ENCODE measurements around the gene MICOS13. TPM values are rescaled to one million over a fixed set of nuclear protein-coding genes. Genes with fewer than 3 reads are reported as not detected.

Gene MICOS13
- total RNA-seq, 2 experiments from 2014 or later = 38.7 to 39.5 TPM

DNA sequence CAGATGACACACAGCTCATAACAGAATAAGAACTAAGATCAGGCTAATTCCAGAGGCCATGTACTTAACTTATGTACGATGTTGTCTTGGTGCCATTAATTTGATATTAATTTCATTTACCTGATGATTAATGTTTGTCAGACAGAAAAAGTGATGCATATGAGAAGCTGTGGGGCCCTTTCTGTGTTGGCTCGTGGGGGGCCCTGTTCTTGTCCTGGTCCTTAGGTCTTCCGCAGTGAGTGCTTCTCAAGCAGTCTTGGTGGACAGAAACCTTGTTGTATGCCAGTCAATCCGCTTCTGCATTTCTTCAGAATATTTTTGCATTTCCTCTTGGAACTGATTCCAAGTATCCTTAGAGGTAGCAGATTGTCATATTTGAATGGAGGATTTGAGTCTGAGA, 37.3 kb downstream of the MICOS13 start:
- POLR2A ChIA-PET = interaction anchor here (1.9 kb wide), 1 partner anchor 20 kb away, joined by 4 read pairs; the partner anchor contains the start of genes SAFB and SAFB2
- Mint-ChIP-seq H3K4me1 (peaks cover 13% of the 10 kb centered on the region), H3K36me3 (ENCODE audit: low read depth) (peaks cover 69% of the 10 kb centered on the region), H3K9me3 (no peaks in the 10 kb centered on the region), H3K27me3 (no peaks in the 10 kb centered on the region), H3K4me3 (no peak overlapping the region), H3K27ac (no peak overlapping the region)
- CTCF ChIA-PET = no interaction called here
- no peak for DNase-seq

DNA sequence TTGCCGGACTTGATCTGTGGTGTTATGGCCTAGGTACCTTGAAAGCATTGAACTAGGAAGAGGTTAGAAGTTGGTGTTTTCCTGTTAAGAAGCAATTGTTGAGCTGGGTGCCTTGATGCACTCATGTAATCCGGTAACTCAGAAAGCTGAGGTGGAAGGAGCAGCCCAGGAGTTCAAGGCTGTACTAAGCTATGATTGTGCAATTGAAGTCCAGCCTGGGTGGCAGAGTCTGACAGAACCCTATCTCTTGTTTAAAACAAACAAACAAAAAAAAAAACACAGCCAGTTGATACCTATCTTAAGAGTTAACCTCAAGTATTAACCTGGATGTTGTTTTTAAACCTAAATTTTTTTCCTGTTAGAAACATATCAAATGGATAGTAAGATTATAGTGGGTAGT, 38.1 kb downstream of the MICOS13 start:
- no peak overlapping the region for H3K27ac Mint-ChIP-seq
- ChIA-PET CTCF (no interaction called here), POLR2A (interaction anchor here (0.9 to 1.9 kb wide), 2 partner anchors 9 to 20 kb away, joined by 3 to 4 read pairs; partner anchors contain the start of genes SAFB and SAFB2)
- no peak for DNase-seq
- no peaks in the 10 kb centered on the region for H3K27me3 Mint-ChIP-seq
- no peak overlapping the region for H3K4me3 Mint-ChIP-seq
- peaks cover 19% of the 10 kb centered on the region for H3K4me1 Mint-ChIP-seq
- peaks cover 60% of the 10 kb centered on the region for H3K36me3 Mint-ChIP-seq (ENCODE audit: low read depth)
- H3K9me3 Mint-ChIP-seq = no peaks in the 10 kb centered on the region

DNA sequence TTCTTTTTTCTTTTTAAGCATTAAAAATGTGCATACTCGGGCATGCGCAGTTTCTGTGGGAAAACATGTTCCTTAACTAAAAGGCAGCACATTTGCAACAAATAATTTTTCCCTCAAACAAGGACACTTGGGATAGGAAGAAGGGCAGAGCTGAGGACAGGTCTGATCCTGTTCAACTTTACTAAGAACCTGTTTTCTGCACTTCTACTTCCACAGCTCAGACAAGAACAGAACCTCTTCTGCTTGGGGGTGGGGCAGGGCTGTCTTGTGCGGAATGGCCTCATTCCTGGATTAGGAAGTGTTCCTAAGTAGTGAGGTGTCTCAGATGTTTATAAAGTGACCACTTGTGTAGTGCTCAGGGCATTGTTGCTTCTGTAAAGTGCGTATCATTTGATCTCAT, 39.1 kb downstream of the MICOS13 start:
- H3K36me3 Mint-ChIP-seq (ENCODE audit: low read depth) = peaks cover 50% of the 10 kb centered on the region
- CTCF ChIA-PET = no interaction called here
- peak overlapping the region; percentile 8 for H3K27ac Mint-ChIP-seq

DNA sequence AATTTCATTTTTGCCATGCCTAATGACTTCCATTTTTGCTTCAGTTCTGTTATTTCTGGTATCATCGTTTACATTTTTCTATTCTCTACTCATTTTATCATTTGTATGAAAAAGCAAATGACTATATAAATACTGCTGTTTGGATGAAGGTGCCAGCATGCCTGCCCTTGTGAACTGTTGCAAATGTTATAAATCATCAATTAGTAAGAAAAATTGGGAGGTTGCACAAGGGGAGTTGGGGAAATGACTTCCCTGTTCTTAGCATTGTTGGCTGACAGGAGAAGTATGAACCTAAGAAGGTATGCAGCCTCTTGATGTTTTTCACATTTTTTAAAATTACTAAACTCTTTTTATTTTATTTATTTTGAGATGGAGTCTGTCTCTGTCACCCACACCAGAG, 42.3 kb downstream of the MICOS13 start:
- H3K4me1 Mint-ChIP-seq = peaks cover 23% of the 10 kb centered on the region
- no peak overlapping the region for H3K27ac Mint-ChIP-seq
- ChIA-PET CTCF (interaction anchor here (1.3 kb wide), 1 partner anchor 52 kb away, joined by 3 read pairs; no protein-coding TSS in a partner anchor), POLR2A (no interaction called here)
- H3K27me3 Mint-ChIP-seq = no peaks in the 10 kb centered on the region
- DNase-seq = no peak
- no peak overlapping the region for H3K4me3 Mint-ChIP-seq
- H3K9me3 Mint-ChIP-seq = no peaks in the 10 kb centered on the region
- peaks cover 34% of the 10 kb centered on the region for H3K36me3 Mint-ChIP-seq (ENCODE audit: low read depth)

More for the DNA sequence above, 39.1 kb downstream of the MICOS13 start:
- no peaks in the 10 kb centered on the region for H3K27me3 Mint-ChIP-seq
- no peak overlapping the region for H3K4me3 Mint-ChIP-seq
- DNase-seq = no peak
- H3K9me3 Mint-ChIP-seq = no peaks in the 10 kb centered on the region
- peaks cover 19% of the 10 kb centered on the region for H3K4me1 Mint-ChIP-seq
- POLR2A ChIA-PET = no interaction called here

DNA sequence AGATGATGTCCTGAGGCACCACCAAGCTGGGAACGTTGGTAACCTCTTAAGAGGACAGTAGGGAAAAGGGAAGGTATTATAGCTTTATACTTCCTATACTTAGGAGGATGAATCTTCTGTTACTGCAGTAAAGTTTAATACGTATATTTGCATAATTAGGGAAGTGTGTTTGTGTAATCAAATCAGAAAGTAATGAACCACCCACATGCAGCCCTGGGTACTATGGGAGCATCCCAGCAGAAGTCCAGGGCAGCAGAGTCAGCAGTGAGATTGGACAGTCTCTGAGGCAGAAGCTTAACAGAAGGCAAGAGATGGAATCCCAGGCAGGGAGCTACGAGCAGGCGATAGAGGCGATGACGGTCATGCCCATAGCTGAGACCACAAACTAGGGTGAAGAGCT, 44.9 kb downstream of the MICOS13 start:
- no peak for DNase-seq
- Mint-ChIP-seq H3K4me3 (no peak overlapping the region), H3K27me3 (no peaks in the 10 kb centered on the region), H3K4me1 (peaks cover 35% of the 10 kb centered on the region), H3K27ac (no peak overlapping the region), H3K9me3 (no peaks in the 10 kb centered on the region), H3K36me3 (ENCODE audit: low read depth) (peaks cover 33% of the 10 kb centered on the region)
- ChIA-PET POLR2A (interaction anchor here (1.6 kb wide), 1 partner anchor 13 kb away, joined by 7 read pairs; the partner anchor contains the start of genes SAFB and SAFB2), CTCF (interaction anchor here (1.9 kb wide), 1 partner anchor 55 kb away, joined by 4 read pairs; the partner anchor contains the start of gene RPL36)

DNA sequence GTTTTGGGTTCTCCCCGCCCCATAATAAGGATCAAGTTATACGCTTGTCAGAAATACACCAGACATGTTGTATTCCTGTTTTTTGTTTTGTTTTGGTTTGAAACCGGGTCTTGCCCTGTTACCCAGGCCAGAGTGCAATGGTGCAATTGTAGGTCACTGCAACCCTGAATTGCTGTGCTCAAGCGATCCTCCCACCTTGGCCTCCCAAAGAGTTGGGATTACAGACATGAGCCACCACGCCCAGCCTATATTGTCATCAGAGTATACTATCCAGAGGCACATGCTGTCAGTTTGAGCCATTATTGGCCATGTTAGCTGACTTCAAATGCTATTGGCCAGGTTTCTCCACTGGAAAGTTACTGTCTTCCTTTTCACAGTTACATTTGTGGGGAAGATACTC, 47.7 kb downstream of the MICOS13 start:
- DNase-seq = no peak
- Mint-ChIP-seq H3K9me3 (no peaks in the 10 kb centered on the region), H3K27me3 (no peaks in the 10 kb centered on the region), H3K4me1 (peaks cover 54% of the 10 kb centered on the region), H3K27ac (no peak overlapping the region), H3K4me3 (no peak overlapping the region), H3K36me3 (ENCODE audit: low read depth) (peaks cover 52% of the 10 kb centered on the region)
- CTCF ChIA-PET = interaction anchor here (1.4 kb wide), 1 partner anchor 10 kb away, joined by 4 read pairs; the partner anchor contains the start of genes SAFB and SAFB2
- POLR2A ChIA-PET = interaction anchor here (0.8 to 1.0 kb wide), 2 partner anchors 10 kb away, joined by 3 read pairs; partner anchors contain the start of genes SAFB and SAFB2

DNA sequence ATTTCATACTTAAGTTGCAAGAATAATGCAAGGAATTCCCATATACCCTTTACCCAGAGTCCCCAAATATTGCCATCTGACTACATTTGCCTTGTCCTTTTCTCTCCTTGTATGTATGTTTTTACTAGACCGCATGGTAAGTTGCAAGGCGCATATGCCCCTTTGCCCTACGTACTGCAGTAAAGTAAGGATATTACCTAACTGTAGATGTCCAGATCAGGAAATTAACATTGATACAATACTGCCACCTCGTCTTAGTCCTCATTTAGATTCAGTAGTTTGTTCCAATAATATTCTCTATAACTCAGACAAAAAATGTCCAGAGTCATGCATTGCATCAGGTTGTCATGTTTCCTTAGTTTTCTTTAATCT, 48.1 kb downstream of the MICOS13 start:
- H3K4me3 Mint-ChIP-seq = no peak overlapping the region
- no peaks in the 10 kb centered on the region for H3K27me3 Mint-ChIP-seq
- peaks cover 56% of the 10 kb centered on the region for H3K36me3 Mint-ChIP-seq (ENCODE audit: low read depth)
- ChIA-PET POLR2A (no interaction called here), CTCF (no interaction called here)
- no peaks in the 10 kb centered on the region for H3K9me3 Mint-ChIP-seq
- H3K4me1 Mint-ChIP-seq = peaks cover 55% of the 10 kb centered on the region
- DNase-seq = no peak
- no peak overlapping the region for H3K27ac Mint-ChIP-seq

DNA sequence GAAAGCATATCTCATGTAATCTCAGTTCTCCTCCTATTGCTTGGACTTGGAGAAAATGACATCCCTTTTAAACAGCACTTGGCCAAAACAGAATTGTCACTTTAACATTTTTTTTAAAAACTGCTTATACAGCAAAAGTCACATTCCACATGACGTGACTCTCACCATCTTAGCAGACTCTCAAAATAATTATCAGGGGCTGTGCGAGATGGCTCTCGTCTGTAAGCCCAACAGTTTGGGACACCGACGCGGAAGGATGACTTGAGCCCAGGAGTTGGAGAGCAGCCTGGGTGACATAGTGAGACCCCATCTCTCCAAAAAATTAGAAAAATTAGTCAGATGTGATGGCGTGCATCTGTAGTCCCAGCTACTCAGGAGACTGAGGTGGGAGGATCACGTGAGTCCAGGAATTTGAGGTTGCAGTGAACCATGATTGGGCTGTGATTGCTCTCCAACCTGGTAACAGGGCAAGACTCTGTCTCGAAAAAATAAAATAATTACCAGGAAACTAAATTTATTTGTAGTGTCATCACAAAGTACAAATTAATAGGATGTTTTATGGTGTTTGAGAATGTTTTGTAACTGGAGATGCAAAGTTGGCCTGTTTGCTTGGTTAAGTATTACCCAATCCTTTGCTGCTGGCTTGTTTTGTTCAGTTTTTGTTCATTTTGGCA, 48.6 kb downstream of the MICOS13 start:
- no peaks in the 10 kb centered on the region for H3K27me3 Mint-ChIP-seq
- H3K4me3 Mint-ChIP-seq = no peak overlapping the region
- H3K36me3 Mint-ChIP-seq (ENCODE audit: low read depth) = peaks cover 61% of the 10 kb centered on the region
- POLR2A ChIA-PET = interaction anchor here (0.9 kb wide), 1 partner anchor 16 kb away, joined by 3 read pairs; no protein-coding TSS in a partner anchor
- no peaks in the 10 kb centered on the region for H3K9me3 Mint-ChIP-seq
- peaks cover 59% of the 10 kb centered on the region for H3K4me1 Mint-ChIP-seq
- no peak overlapping the region for H3K27ac Mint-ChIP-seq
- DNase-seq = no peak
- CTCF ChIA-PET = no interaction called here

DNA sequence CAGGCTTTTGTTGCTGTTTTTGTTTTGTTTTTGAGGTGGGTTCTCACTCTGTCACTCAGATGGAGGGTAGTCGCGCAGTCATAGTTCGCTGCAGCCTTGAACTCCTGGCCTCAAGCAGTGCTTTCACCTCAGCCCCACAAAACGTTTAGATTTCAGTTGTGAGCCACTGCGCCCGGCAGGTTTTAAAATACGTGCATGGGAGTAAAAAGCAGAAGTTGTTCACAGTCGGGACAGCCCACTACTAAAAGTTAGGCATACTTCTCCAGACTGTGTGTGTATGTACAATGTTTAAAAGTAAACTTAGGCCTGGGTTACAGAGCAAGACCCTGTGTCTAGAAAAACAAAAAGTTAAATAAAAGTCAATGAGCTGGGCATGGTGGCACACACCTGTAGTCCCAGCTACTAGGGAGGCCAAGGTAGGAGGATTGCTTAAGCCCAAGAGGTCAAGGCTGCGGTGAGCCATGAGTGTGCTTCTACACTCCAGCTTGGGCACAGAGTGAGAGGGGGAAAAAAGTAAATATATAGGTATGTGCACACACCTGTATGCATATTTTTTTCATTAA, 51.3 kb downstream of the MICOS13 start:
- CTCF ChIA-PET = no interaction called here
- Mint-ChIP-seq H3K36me3 (ENCODE audit: low read depth) (peaks cover 80% of the 10 kb centered on the region), H3K27me3 (no peaks in the 10 kb centered on the region), H3K4me3 (no peak overlapping the region), H3K4me1 (peaks cover 79% of the 10 kb centered on the region), H3K27ac (peak overlapping the region; percentile 9), H3K9me3 (no peaks in the 10 kb centered on the region)
- POLR2A ChIA-PET = interaction anchor here (0.8 kb wide), 1 partner anchor 44 kb away, joined by 3 read pairs; no protein-coding TSS in a partner anchor
- no peak for DNase-seq

DNA sequence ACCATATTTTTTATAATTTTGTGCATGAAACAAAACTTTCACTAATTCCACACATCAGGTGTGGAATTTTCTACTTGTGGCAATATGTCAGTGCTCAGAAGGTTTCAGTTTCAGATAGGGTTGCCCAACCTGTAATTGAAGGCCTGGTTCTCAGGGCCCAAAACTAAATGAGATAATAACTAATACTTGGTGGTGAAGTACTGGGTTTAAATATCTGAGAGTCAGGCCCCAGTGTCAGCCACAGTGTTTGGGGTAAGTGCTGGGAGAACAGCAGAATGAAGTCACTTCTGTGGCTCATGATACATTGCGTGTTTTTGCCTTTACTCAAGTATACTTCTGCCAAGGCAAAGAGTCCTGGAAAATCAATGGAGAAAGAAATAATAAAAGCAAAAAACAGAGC, 51.9 kb downstream of the MICOS13 start:
- Mint-ChIP-seq H3K4me3 (no peak overlapping the region), H3K9me3 (no peaks in the 10 kb centered on the region), H3K27ac (peak overlapping the region; percentile 19), H3K27me3 (no peaks in the 10 kb centered on the region), H3K36me3 (ENCODE audit: low read depth) (peaks cover 84% of the 10 kb centered on the region), H3K4me1 (peaks cover 79% of the 10 kb centered on the region)
- DNase-seq = no peak
- ChIA-PET CTCF (no interaction called here), POLR2A (no interaction called here)

Other genes starting within 250 kb of the MICOS13 start
- gene ZNRF4, start 225.1 kb downstream of the MICOS13 start, total RNA-seq = not detected
- gene TINCR, start 112.6 kb downstream of the MICOS13 start, total RNA-seq = under 1 TPM; 0.38 to 0.53 TPM
- 10 to 100 TPM; 90.5 to 90.7 TPM for gene SAFB2, start 57.7 kb downstream of the MICOS13 start, total RNA-seq
- gene SAFB, start 57.4 kb downstream of the MICOS13 start, total RNA-seq = 100 to 1,000 TPM; 124 to 126 TPM
- 1 to 10 TPM; 2.5 to 3.2 TPM for gene HSD11B1L, start 511 bp upstream of the MICOS13 start, total RNA-seq
- 1,000 to 10,000 TPM; 1,036 to 1,058 TPM for gene RPL36, start 9.8 kb upstream of the MICOS13 start, total RNA-seq
- 100 to 1,000 TPM in 1 of 2 experiments, 10 to 100 TPM in 1; 98.7 to 106 TPM for gene LONP1, start 39.6 kb upstream of the MICOS13 start, total RNA-seq
- gene CATSPERD, start 40.1 kb upstream of the MICOS13 start, total RNA-seq = not detected
- 1 to 10 TPM; 2.3 to 2.4 TPM for gene PRR22, start 104.2 kb upstream of the MICOS13 start, total RNA-seq
- gene DUS3L, start 110.6 kb upstream of the MICOS13 start, total RNA-seq = 10 to 100 TPM; 38.3 to 42.1 TPM
- gene NRTN, start 124.6 kb upstream of the MICOS13 start, total RNA-seq = under 1 TPM; 0.20 to 0.43 TPM
- gene FUT6, start 159.2 kb upstream of the MICOS13 start, total RNA-seq = not detected
- not detected for gene FUT3, start 170.9 kb upstream of the MICOS13 start, total RNA-seq
- gene FUT5, start 190.0 kb upstream of the MICOS13 start, total RNA-seq = under 1 TPM in 1 of 2 experiments, not detected in 1; 0.23 TPM
- gene NDUFA11, start 223.3 kb upstream of the MICOS13 start, total RNA-seq = 100 to 1,000 TPM; 217 to 220 TPM
- gene VMAC, start 224.4 kb upstream of the MICOS13 start, total RNA-seq = 1 to 10 TPM; 7.6 to 7.9 TPM
- gene CAPS, start 233.7 kb upstream of the MICOS13 start, total RNA-seq = 10 to 100 TPM; 11.8 to 12.5 TPM

Data from activated CD4-positive, alpha-beta memory T cell treated with anti-CD3 and anti-CD28 coated beads, Interleukin-2, amount 10 ng/mL, durations not matched to agents 7 days and 5 days (primary cell).